Fibroblast of lung (primary cell): Measurements from ENCODE around the gene SNX6. TPM values are rescaled to one million over a fixed set of nuclear protein-coding genes. Genes with fewer than 3 reads are reported as not detected.

ENCODE experiments used
- DNase-seq, 2 donors: peaks; one replicate each; pipeline versions ENCODE4 v3.0.0 to v3.0.0-alpha.2; 2010; ENCODE audit warnings: low read depth in 2 of 2
- H2AFZ ChIP-seq: 2 replicates; pipeline ENCODE4 v1.5.1; 2012; ENCODE audit warnings: low read length, control low read depth, inconsistent platforms
- H3K27ac ChIP-seq: 2 replicates; pipeline ENCODE4 v1.5.1; 2011; ENCODE audit warnings: low read length, control low read depth; ENCODE audit not compliant: insufficient read depth
- H3K27me3 ChIP-seq: 2 replicates; pipeline ENCODE4 v1.5.1; 2011; ENCODE audit warnings: mild to moderate bottlenecking, low read length; ENCODE audit not compliant: control insufficient read depth, insufficient read depth
- H3K36me3 ChIP-seq: 2 replicates; pipeline ENCODE4 v1.5.1; 2011; ENCODE audit warnings: low read length; ENCODE audit not compliant: control insufficient read depth, insufficient read depth
- H3K4me1 ChIP-seq: 2 replicates; pipeline ENCODE4 v1.5.1; 2011; ENCODE audit warnings: low read length; ENCODE audit not compliant: control insufficient read depth, insufficient read depth; ENCODE audit errors: extremely low read depth
- H3K4me2 ChIP-seq: 2 replicates; pipeline ENCODE4 v1.5.1; 2011; ENCODE audit warnings: low read length, control low read depth; ENCODE audit not compliant: insufficient read depth; ENCODE audit errors: extremely low read depth
- H3K4me3 ChIP-seq, 4 experiments: fragments of 200-600 bp in 1 of 4; sonication (generic) in 1 of 4; replicated peaks in 1 of 4; 2 replicates each; pipeline ENCODE4 v1.5.1; 2011 to 2016; ENCODE audit warnings: low read length in 4 of 4, low read depth in 3 of 4, mild to moderate bottlenecking in 3 of 4, control low read depth in 2 of 4, inconsistent platforms in 1 of 4, mixed read lengths in 1 of 4; ENCODE audit not compliant: insufficient read depth in 1 of 4; ENCODE audit errors: control extremely low read depth in 1 of 4
- H3K79me2 ChIP-seq: 2 replicates; pipeline ENCODE4 v1.5.1; 2012; ENCODE audit warnings: mild to moderate bottlenecking, low read length, inconsistent platforms; ENCODE audit not compliant: control insufficient read depth, insufficient read depth
- H3K9ac ChIP-seq: 2 replicates; pipeline ENCODE4 v1.5.1; 2011; ENCODE audit warnings: mild to moderate bottlenecking, low read length, control low read depth; ENCODE audit not compliant: insufficient read depth
- H3K9me3 ChIP-seq: 2 replicates; pipeline ENCODE4 v1.5.1; 2012; ENCODE audit warnings: low read depth, low read length; ENCODE audit not compliant: control insufficient read depth, insufficient read depth
- H4K20me1 ChIP-seq: 2 replicates; pipeline ENCODE4 v1.5.1; 2011; ENCODE audit warnings: low read length; ENCODE audit not compliant: control insufficient read depth, insufficient read depth; ENCODE audit errors: extremely low read depth
- EZH2 ChIP-seq: IDR thresholded peaks from 2 replicates; pipeline ENCODE4 v1.5.1; 2012; ENCODE audit warnings: low read length, control low read depth, mild to moderate bottlenecking; ENCODE audit errors: missing control alignments
- polyA plus RNA-seq, 2 donors: library from polyadenylated mRNA; depleted of rRNA in 1 of 2; stranded (reverse) in 1 of 2; unstranded in 1 of 2; fragments of >200 nt; gene quantifications; 2 replicates each; pipeline ENCODE4 v1.2.1, GENCODE V29; 2011 to 2012; ENCODE audit warnings: missing spikeins in 1 of 2
- total RNA-seq: library from RNA; depleted of rRNA; stranded (reverse); fragments of >200 nt; gene quantifications from 2 replicates; pipeline ENCODE4 v1.2.1, GENCODE V29; 2014
- TF ChIP-seq, protein P1 (sequence below), 2 donors: IDR thresholded peaks in 1 of 2; conservative IDR thresholded peaks in 1 of 2; 1 replicate in 1 of 2; 2 replicates in 1 of 2; pipeline ENCODE4 v1.5.1; 2011 to 2012; ENCODE audit warnings: low read length in 2 of 2, control low read depth in 1 of 2, inconsistent platforms in 1 of 2, low read depth in 1 of 2, mild to moderate bottlenecking in 1 of 2

Gene SNX6
- total and polyA plus RNA-seq, 2 donors (not counting 1 experiment from before 2014, with no cell fraction given) = 131 to 232 TPM

DNA sequence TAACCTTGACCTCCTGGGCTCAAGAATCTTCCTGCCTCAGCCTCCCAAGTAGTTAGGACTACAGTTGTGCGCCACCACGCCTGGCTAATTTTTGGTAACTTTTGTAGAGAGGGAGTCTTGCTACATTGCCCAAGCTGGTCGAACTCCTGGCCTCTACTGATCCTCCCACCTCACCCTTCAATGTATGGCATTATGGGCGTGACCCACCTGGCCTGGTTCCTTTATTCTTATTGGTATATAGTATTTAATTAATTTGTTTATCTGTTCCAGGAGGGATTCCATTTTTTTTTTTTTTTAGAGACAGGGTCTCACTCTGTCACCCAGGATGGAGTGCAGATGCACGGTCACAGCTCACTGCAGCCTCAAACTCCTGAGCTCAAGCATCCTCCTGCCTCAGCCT, 49.6 kb downstream of the SNX6 start:
- H3K79me2 ChIP-seq = no peaks in the 10 kb centered on the region
- no peak overlapping the region for H3K9ac ChIP-seq
- no peaks in the 10 kb centered on the region for H3K4me1 ChIP-seq
- no peaks in the 10 kb centered on the region for H3K9me3 ChIP-seq
- H3K4me2 ChIP-seq = no peak overlapping the region
- DNase-seq = no peak
- H3K27ac ChIP-seq = no peak overlapping the region
- no peaks in the 10 kb centered on the region for H3K27me3 ChIP-seq
- no peaks in the 10 kb centered on the region for H4K20me1 ChIP-seq
- no peak for TF ChIP-seq EZH2
- TF ChIP-seq, protein P1, sequence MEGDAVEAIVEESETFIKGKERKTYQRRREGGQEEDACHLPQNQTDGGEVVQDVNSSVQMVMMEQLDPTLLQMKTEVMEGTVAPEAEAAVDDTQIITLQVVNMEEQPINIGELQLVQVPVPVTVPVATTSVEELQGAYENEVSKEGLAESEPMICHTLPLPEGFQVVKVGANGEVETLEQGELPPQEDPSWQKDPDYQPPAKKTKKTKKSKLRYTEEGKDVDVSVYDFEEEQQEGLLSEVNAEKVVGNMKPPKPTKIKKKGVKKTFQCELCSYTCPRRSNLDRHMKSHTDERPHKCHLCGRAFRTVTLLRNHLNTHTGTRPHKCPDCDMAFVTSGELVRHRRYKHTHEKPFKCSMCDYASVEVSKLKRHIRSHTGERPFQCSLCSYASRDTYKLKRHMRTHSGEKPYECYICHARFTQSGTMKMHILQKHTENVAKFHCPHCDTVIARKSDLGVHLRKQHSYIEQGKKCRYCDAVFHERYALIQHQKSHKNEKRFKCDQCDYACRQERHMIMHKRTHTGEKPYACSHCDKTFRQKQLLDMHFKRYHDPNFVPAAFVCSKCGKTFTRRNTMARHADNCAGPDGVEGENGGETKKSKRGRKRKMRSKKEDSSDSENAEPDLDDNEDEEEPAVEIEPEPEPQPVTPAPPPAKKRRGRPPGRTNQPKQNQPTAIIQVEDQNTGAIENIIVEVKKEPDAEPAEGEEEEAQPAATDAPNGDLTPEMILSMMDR (conservative IDR thresholded peaks at IDR 0.05 in 1 of 2, IDR thresholded peaks at IDR 0.05 in 1 of 2; ENCODE audit: low read depth in 1 of 2, low read length in 2 of 2) = no peak
- no peak overlapping the region for H2AFZ ChIP-seq
- H3K4me3 ChIP-seq = no peak overlapping the region
- H3K36me3 ChIP-seq = peaks cover 5% of the 10 kb centered on the region

DNA sequence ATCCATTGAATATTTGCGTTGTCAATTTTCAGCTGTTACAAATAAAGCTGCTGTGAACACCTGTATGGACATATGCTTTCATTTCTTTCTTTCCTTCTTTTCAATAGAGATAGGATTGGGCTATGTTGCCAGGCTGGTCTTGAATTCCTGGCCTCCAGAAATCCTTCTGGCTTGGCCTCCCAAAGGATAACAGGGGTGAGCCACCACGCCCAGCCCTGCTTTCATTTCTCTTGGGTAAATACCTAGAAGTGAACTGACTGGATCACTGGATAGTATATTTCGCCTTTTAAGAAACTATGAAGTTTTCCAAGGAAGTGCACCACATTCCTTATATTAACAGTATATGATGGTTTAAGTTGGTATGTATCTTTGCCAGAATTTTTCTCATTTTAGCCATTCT, 58.2 kb downstream of the SNX6 start:
- no peak for DNase-seq
- H4K20me1 ChIP-seq = no peaks in the 10 kb centered on the region
- H3K4me2 ChIP-seq = no peak overlapping the region
- H3K79me2 ChIP-seq = no peaks in the 10 kb centered on the region
- no peaks in the 10 kb centered on the region for H3K27me3 ChIP-seq
- H3K36me3 ChIP-seq = peaks cover 6% of the 10 kb centered on the region
- TF ChIP-seq, protein P1 (conservative IDR thresholded peaks at IDR 0.05 in 1 of 2, IDR thresholded peaks at IDR 0.05 in 1 of 2; ENCODE audit: low read depth in 1 of 2, low read length in 2 of 2) = no peak
- no peak for TF ChIP-seq EZH2
- no peak overlapping the region for H3K9ac ChIP-seq
- H3K27ac ChIP-seq = no peak overlapping the region
- no peaks in the 10 kb centered on the region for H3K4me1 ChIP-seq
- no peak overlapping the region for H2AFZ ChIP-seq
- H3K4me3 ChIP-seq = no peak overlapping the region
- H3K9me3 ChIP-seq = no peaks in the 10 kb centered on the region

DNA sequence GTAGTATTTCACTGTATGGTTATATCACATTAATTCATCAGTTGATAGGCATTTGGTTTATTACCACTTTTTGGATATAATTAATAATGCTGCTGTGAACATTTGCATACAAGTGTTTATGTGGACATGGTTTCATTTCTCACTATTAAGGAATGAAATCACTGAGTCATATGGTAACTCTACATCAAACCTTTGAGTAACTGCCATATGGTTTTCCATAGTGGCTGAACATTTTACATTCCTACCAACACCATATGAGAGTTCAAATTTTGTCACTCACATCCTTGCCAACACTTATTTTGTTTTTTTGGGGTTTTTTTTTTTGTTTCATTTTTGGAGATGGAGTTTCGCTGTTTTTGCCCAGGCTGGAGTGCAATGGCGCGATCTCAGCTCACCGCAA, 60.2 kb downstream of the SNX6 start:
- Histone ChIP-seq H4K20me1 (no peaks in the 10 kb centered on the region), H3K36me3 (peaks cover 6% of the 10 kb centered on the region), H3K4me1 (no peaks in the 10 kb centered on the region), H3K4me2 (no peak overlapping the region), H3K4me3 (no peak overlapping the region), H3K9me3 (no peaks in the 10 kb centered on the region), H3K9ac (no peak overlapping the region), H3K79me2 (no peaks in the 10 kb centered on the region), H2AFZ (no peak overlapping the region), H3K27ac (no peak overlapping the region), H3K27me3 (no peaks in the 10 kb centered on the region)
- peak; percentile 16 to 22 for DNase-seq
- no peak for TF ChIP-seq EZH2
- TF ChIP-seq, protein P1 (conservative IDR thresholded peaks at IDR 0.05 in 1 of 2, IDR thresholded peaks at IDR 0.05 in 1 of 2; ENCODE audit: low read depth in 1 of 2, low read length in 2 of 2) = no peak
